GM23338 (cell line): ENCODE results near the gene DDT. TPM values are rescaled to one million over a fixed set of nuclear protein-coding genes. Genes with fewer than 3 reads are reported as not detected.

Source experiments
- ATAC-seq: fragments of 200-7000 bp; cut with Tn5 transposase; 3 replicates; pipeline ENCODE4 v1.9.1; 2020
- DNase-seq: peaks from one replicate; pipeline ENCODE4 v3.0.0-alpha.2; 2015; ENCODE audit warnings: low spot score
- H2AFZ ChIP-seq: fragments of 200-600 bp; sonication (generic); 2 replicates; pipeline ENCODE4 v1.8.0; 2016; ENCODE audit warnings: antibody characterized with exemption, mild to moderate bottlenecking, moderate library complexity
- H3F3A ChIP-seq: fragments of 200-600 bp; sonication (generic); replicated peaks from 2 replicates; pipeline ENCODE4 v1.8.0; 2017; ENCODE audit warnings: antibody characterized with exemption, mixed run types, low read depth
- H3K27ac ChIP-seq: fragments of 200-600 bp; sonication (generic); 2 replicates; pipeline ENCODE4 v1.6.1; 2016; ENCODE audit warnings: low read depth
- H3K27me3 ChIP-seq: fragments of 200-600 bp; sonication (generic); 2 replicates; pipeline ENCODE4 v1.8.0; 2016; ENCODE audit warnings: mild to moderate bottlenecking, mixed run types, moderate library complexity; ENCODE audit not compliant: insufficient read depth
- H3K36me3 ChIP-seq: fragments of 200-600 bp; sonication (generic); 2 replicates; pipeline ENCODE4 v1.8.0; 2016; ENCODE audit warnings: mild to moderate bottlenecking; ENCODE audit not compliant: insufficient read depth
- H3K4me1 ChIP-seq: fragments of 200-600 bp; sonication (generic); 2 replicates; pipeline ENCODE4 v1.8.0; 2016; ENCODE audit warnings: mild to moderate bottlenecking, moderate library complexity; ENCODE audit not compliant: insufficient read depth
- H3K4me2 ChIP-seq: fragments of 200-600 bp; sonication (generic); 2 replicates; pipeline ENCODE4 v1.7.1; 2017; ENCODE audit warnings: mixed run types
- H3K4me3 ChIP-seq: fragments of 200-600 bp; sonication (generic); 2 replicates; pipeline ENCODE4 v1.6.1; 2016; ENCODE audit warnings: mixed run types
- H3K79me2 ChIP-seq: fragments of 200-600 bp; sonication (generic); replicated peaks from 2 replicates; pipeline ENCODE4 v1.8.0; 2017; ENCODE audit warnings: mild to moderate bottlenecking; ENCODE audit not compliant: insufficient read depth
- H3K9me2 ChIP-seq: fragments of 200-600 bp; sonication (generic); 2 replicates; pipeline ENCODE4 v1.8.0; 2017; ENCODE audit not compliant: insufficient read depth
- H4K20me1 ChIP-seq: fragments of 200-600 bp; sonication (generic); replicated peaks from 2 replicates; pipeline ENCODE4 v1.8.0; 2017; ENCODE audit warnings: mild to moderate bottlenecking; ENCODE audit not compliant: insufficient read depth
- H3K27ac Mint-ChIP-seq: 2 replicates; pipeline ENCODE4 v1.8.0; 2020; ENCODE audit warnings: inconsistent platforms, mild to moderate bottlenecking, moderate library complexity, mixed read lengths
- H3K27me3 Mint-ChIP-seq: 3 replicates; pipeline ENCODE4 v1.8.0; 2022; ENCODE audit warnings: low read depth, mild to moderate bottlenecking, moderate library complexity, mixed read lengths, inconsistent platforms; ENCODE audit not compliant: insufficient read depth, poor library complexity
- H3K36me3 Mint-ChIP-seq: 3 replicates; pipeline ENCODE4 v1.8.0; 2021; ENCODE audit warnings: low read depth, mild to moderate bottlenecking, inconsistent platforms, moderate library complexity, mixed read lengths
- H3K4me1 Mint-ChIP-seq: 3 replicates; pipeline ENCODE4 v1.8.0; 2020; ENCODE audit warnings: mild to moderate bottlenecking, inconsistent platforms, mixed read lengths
- H3K4me3 Mint-ChIP-seq: 3 replicates; pipeline ENCODE4 v1.8.0; 2021; ENCODE audit warnings: moderate library complexity, mild to moderate bottlenecking, inconsistent platforms, mixed read lengths
- H3K9me3 Mint-ChIP-seq: 3 replicates; pipeline ENCODE4 v1.8.0; 2020; ENCODE audit warnings: moderate library complexity, mild to moderate bottlenecking, inconsistent platforms, mixed read lengths
- CREB1 ChIP-seq: fragments of 250-450 bp; sonication (Bioruptor Pico); IDR thresholded peaks from 2 replicates; pipeline ENCODE4 v1.5.0; 2020; ENCODE audit warnings: low read depth, mild to moderate bottlenecking, moderate library complexity
- EZH2phosphoT487 ChIP-seq: fragments of 200-600 bp; sonication (generic); IDR thresholded peaks from one replicate; pipeline ENCODE4 v1.8.1; 2018; ENCODE audit warnings: antibody characterized with exemption; ENCODE audit not compliant: unreplicated experiment
- JUNB ChIP-seq: IDR thresholded peaks from one replicate; pipeline ENCODE4 v1.6.1; 2016; ENCODE audit warnings: antibody characterized with exemption; ENCODE audit not compliant: unreplicated experiment
- NANOG ChIP-seq: IDR thresholded peaks from 2 replicates; pipeline ENCODE4 v1.6.1; 2016; ENCODE audit warnings: antibody characterized with exemption, borderline replicate concordance
- POLR2AphosphoS5 ChIP-seq: IDR thresholded peaks from 2 replicates; pipeline ENCODE4 v1.6.1; 2016; ENCODE audit warnings: antibody characterized with exemption, low read depth
- STAT1 ChIP-seq: IDR thresholded peaks from one replicate; pipeline ENCODE4 v1.6.1; 2016; ENCODE audit warnings: antibody characterized with exemption; ENCODE audit not compliant: unreplicated experiment
- ZNF114 ChIP-seq: fragments of 250-450 bp; sonication (Bioruptor Pico); IDR thresholded peaks from 2 replicates; pipeline ENCODE4 v1.5.0; 2020; ENCODE audit warnings: mild to moderate bottlenecking, moderate library complexity
- ZNF331 ChIP-seq: fragments of 250-450 bp; sonication (Bioruptor Pico); IDR thresholded peaks from 2 replicates; pipeline ENCODE4 v1.5.0; 2020; ENCODE audit warnings: low read depth, mild to moderate bottlenecking, moderate library complexity
- polyA plus RNA-seq: library from polyadenylated mRNA; unstranded; fragments of >200 nt; fragmentation: Nextera tagmentation; extraction: Ambion mirVana; gene quantifications from 2 replicates; pipeline ENCODE4 v1.2.1, GENCODE V29; 2016
- total RNA-seq: library from RNA; depleted of rRNA; stranded (reverse); fragments of >200 nt; shearing (Covaris generic); gene quantifications from 2 replicates; pipeline ENCODE4 v1.2.3, GENCODE V29; 2014
- TF ChIP-seq, protein P1 (sequence below): IDR thresholded peaks from 2 replicates; pipeline ENCODE4 v1.6.1; 2016; ENCODE audit warnings: antibody characterized with exemption
- TF ChIP-seq, protein P2 (sequence below): IDR thresholded peaks from one replicate; pipeline ENCODE4 v1.6.1; 2018; ENCODE audit warnings: antibody characterized with exemption; ENCODE audit not compliant: unreplicated experiment

Gene DDT
- total and polyA plus RNA-seq, 2 experiments from 2014 or later, result 150 to 232 TPM

DNA sequence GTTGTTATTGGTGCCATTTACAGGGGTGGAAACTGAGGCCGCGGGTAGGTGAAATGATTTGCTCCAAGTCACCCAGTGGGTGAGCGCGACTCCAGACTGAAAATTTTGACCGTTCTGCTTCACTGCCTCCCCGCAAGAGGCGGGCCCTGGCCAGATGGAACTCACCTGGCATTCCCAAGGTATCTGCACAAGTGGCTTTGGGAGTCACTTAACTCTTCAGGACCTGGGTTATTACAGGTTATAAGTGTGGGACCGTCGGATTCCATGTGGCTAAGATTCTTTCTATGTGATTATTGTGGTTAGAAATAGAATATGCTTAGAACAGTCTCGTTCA, 37.5 kb upstream of the DDT start (continued):
- TF ChIP-seq ZNF331 (CRISPR knock-in tag) (no peak), CREB1 (no peak), ZNF114 (CRISPR knock-in tag) (no peak), JUNB (no peak), POLR2AphosphoS5 (no peak), STAT1 (no peak)
- TF ChIP-seq, protein P1, sequence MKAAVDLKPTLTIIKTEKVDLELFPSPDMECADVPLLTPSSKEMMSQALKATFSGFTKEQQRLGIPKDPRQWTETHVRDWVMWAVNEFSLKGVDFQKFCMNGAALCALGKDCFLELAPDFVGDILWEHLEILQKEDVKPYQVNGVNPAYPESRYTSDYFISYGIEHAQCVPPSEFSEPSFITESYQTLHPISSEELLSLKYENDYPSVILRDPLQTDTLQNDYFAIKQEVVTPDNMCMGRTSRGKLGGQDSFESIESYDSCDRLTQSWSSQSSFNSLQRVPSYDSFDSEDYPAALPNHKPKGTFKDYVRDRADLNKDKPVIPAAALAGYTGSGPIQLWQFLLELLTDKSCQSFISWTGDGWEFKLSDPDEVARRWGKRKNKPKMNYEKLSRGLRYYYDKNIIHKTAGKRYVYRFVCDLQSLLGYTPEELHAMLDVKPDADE, result no peak

DNA sequence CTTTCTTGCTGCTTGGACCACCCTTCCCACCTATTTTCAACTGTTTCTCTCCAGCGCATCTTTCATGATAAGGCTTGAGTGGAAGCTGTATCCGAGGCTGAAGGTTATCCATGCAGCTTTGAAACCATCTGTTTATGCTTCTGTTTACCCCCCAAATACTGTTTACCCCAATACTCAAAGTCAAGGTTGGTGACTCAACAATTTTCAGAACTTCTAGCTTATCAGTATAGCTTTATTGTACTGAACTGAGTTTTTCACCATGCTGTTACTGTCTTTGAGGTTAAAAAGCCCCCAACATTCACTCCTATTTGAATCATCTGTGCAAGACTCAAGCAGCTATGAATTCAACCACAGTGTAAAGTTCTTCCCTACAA, 35.8 kb upstream of the DDT start:
- H3K4me2 ChIP-seq, result no peak overlapping the region
- H3K79me2 ChIP-seq, result peaks cover 36% of the 10 kb centered on the region
- H3K4me1 ChIP-seq, result peaks cover 5% of the 10 kb centered on the region; the same call in 1 of the 2 replicates
- Mint-ChIP-seq H3K27me3 (peaks cover 13% of the 10 kb centered on the region), H3K4me3 (peak overlapping the region; percentile 50; the same call in 2 of the 3 replicates), H3K9me3 (peaks cover 11% of the 10 kb centered on the region), H3K36me3 (peaks cover 6% of the 10 kb centered on the region; the same call in 1 of the 3 replicates), H3K4me1 (peaks cover 4% of the 10 kb centered on the region), H3K27ac (no peak overlapping the region)
- H3K4me3 ChIP-seq, result no peak overlapping the region
- H3K27me3 ChIP-seq, result no peaks in the 10 kb centered on the region
- no peak overlapping the region for H3K27ac ChIP-seq
- no peak for ATAC-seq
- DNase-seq, result no peak
- H3K36me3 ChIP-seq, result no peaks in the 10 kb centered on the region
- peak overlapping the region; percentile 70 for H2AFZ ChIP-seq
- no peak for TF ChIP-seq CREB1
- H4K20me1 ChIP-seq, result no peaks in the 10 kb centered on the region
- H3F3A ChIP-seq, result 0 out of 2 replicates have a peak, but pooled peaks cover 3% of the 10 kb centered on the region
- H3K9me2 ChIP-seq, result no peaks in the 10 kb centered on the region

DNA sequence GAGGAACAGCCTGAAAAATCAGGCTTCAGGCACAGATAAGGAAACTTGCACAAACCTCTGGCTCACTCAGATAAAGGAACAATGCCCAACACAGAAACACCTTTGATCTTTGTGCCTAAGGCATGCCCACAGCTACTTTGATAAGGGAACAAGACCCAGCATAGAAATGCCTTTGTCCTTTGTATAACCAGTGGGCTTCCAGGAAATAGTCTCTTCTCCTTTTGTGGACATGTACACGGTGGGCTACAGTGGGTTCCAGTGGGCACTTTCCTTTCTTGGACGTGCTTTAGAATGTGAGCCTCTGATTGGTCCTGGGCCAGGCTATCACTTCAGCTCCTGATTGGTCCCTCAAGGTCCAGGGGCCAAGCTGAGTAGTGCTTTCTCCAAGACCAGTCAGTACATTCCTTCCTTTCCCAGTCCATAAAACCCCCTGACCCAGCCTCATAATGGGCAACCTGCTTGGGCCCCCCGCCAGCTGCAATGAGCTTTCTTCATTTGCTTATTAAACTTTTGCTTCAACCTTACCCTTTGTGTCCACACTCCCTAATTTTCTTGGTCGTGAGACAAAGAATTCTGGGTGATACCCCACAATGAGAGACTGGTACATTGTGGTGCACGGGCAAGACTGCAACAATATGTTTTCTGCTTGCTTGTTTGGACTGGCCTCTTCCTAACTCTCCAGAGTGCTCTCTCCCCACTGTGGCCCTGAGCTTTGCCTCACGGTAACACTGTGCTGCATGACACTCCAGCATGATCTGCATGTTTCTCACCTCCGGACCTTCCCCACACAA, 35.2 kb upstream of the DDT start:
- H3K4me1 Mint-ChIP-seq, result peaks cover 4% of the 10 kb centered on the region
- peak overlapping the region; percentile 70 for H2AFZ ChIP-seq
- TF ChIP-seq ZNF331 (CRISPR knock-in tag) (no peak), NANOG (no peak), JUNB (no peak), POLR2AphosphoS5 (no peak), ZNF114 (CRISPR knock-in tag) (no peak), CREB1 (no peak), EZH2phosphoT487 (no peak), STAT1 (no peak)
- TF ChIP-seq, protein P2, sequence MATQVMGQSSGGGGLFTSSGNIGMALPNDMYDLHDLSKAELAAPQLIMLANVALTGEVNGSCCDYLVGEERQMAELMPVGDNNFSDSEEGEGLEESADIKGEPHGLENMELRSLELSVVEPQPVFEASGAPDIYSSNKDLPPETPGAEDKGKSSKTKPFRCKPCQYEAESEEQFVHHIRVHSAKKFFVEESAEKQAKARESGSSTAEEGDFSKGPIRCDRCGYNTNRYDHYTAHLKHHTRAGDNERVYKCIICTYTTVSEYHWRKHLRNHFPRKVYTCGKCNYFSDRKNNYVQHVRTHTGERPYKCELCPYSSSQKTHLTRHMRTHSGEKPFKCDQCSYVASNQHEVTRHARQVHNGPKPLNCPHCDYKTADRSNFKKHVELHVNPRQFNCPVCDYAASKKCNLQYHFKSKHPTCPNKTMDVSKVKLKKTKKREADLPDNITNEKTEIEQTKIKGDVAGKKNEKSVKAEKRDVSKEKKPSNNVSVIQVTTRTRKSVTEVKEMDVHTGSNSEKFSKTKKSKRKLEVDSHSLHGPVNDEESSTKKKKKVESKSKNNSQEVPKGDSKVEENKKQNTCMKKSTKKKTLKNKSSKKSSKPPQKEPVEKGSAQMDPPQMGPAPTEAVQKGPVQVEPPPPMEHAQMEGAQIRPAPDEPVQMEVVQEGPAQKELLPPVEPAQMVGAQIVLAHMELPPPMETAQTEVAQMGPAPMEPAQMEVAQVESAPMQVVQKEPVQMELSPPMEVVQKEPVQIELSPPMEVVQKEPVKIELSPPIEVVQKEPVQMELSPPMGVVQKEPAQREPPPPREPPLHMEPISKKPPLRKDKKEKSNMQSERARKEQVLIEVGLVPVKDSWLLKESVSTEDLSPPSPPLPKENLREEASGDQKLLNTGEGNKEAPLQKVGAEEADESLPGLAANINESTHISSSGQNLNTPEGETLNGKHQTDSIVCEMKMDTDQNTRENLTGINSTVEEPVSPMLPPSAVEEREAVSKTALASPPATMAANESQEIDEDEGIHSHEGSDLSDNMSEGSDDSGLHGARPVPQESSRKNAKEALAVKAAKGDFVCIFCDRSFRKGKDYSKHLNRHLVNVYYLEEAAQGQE, result no peak
- TF ChIP-seq, protein P1, result no peak

More for the DNA sequence above, 35.2 kb upstream of the DDT start:
- Histone ChIP-seq H3K4me3 (no peak overlapping the region), H3K79me2 (peaks cover 31% of the 10 kb centered on the region), H3K4me1 (peaks cover 5% of the 10 kb centered on the region; the same call in 1 of the 2 replicates), H3K9me2 (no peaks in the 10 kb centered on the region), H3K4me2 (no peak overlapping the region), H3F3A (0 out of 2 replicates have a peak, but pooled peaks cover 3% of the 10 kb centered on the region), H3K27me3 (no peaks in the 10 kb centered on the region), H4K20me1 (no peaks in the 10 kb centered on the region), H3K27ac (no peak overlapping the region), H3K36me3 (no peaks in the 10 kb centered on the region)
- Mint-ChIP-seq H3K36me3 (peaks cover 6% of the 10 kb centered on the region; the same call in 1 of the 3 replicates), H3K27ac (no peak overlapping the region), H3K4me3 (no peak overlapping the region), H3K27me3 (peaks cover 13% of the 10 kb centered on the region), H3K9me3 (peaks cover 11% of the 10 kb centered on the region)
- ATAC-seq, result no peak
- no peak for DNase-seq
